Measurements from ENCODE around the gene ZNF580.

Gene ZNF580

GRCh38 chr19:55602104-55603001 is 38.4 kb upstream of the ZNF580 start:
- Mint-ChIP-seq H3K27me3 (no peaks in the 10 kb centered on the region), H3K36me3 (peaks cover 28% of the 10 kb centered on the region), H3K27ac (no peak overlapping the region), H3K4me3 (no peak overlapping the region), H3K9me3 (peaks cover 7% of the 10 kb centered on the region), H3K4me1 (peaks cover 51% of the 10 kb centered on the region)
- ATAC-seq = no peak

DNA sequence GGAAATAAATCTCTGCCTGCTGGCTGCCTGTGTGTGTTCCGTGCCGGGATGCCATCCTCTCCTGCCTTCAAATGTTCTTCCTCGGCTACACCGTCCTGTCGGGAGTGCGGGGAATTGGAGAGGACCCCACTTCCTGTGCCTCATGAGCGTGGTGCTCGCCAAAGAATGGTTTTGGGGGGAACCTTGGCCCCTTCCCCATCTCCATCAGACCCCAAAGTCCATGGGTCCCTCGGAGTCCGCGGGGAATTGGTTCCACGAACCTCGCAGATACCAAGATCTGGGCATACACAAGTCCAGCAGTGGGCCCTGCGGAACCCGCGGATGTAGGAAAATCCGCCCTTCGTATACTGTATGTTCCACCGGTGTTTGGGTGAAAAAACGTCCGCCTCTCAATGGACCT is 37.7 kb upstream of the ZNF580 start:
- no peaks in the 10 kb centered on the region for H3K27me3 Mint-ChIP-seq
- H3K9me3 Mint-ChIP-seq = peaks cover 4% of the 10 kb centered on the region
- peaks cover 27% of the 10 kb centered on the region for H3K36me3 Mint-ChIP-seq
- H3K27ac Mint-ChIP-seq = peak overlapping the region; percentile 22
- H3K4me1 Mint-ChIP-seq = peaks cover 55% of the 10 kb centered on the region
- peak overlapping the region; percentile 49 for H3K4me3 Mint-ChIP-seq
- ATAC-seq = no peak

- Mint-ChIP-seq H3K27ac (peak overlapping the region; percentile 22), H3K4me3 (peak overlapping the region; percentile 96), H3K4me1 (peaks cover 55% of the 10 kb centered on the region), H3K36me3 (peaks cover 22% of the 10 kb centered on the region), H3K9me3 (peaks cover 2% of the 10 kb centered on the region), H3K27me3 (no peaks in the 10 kb centered on the region)
- ATAC-seq = no peak
These were observed 37.1 kb upstream of the ZNF580 start for GRCh38 chr19:55603581-55604292.

- peaks cover 31% of the 10 kb centered on the region for H3K36me3 Mint-ChIP-seq
- peak overlapping the region; percentile 96 for H3K4me3 Mint-ChIP-seq
- peaks cover 58% of the 10 kb centered on the region for H3K4me1 Mint-ChIP-seq
These were observed 35.6 kb upstream of the ZNF580 start for GRCh38 chr19:55605207-55605636.

DNA sequence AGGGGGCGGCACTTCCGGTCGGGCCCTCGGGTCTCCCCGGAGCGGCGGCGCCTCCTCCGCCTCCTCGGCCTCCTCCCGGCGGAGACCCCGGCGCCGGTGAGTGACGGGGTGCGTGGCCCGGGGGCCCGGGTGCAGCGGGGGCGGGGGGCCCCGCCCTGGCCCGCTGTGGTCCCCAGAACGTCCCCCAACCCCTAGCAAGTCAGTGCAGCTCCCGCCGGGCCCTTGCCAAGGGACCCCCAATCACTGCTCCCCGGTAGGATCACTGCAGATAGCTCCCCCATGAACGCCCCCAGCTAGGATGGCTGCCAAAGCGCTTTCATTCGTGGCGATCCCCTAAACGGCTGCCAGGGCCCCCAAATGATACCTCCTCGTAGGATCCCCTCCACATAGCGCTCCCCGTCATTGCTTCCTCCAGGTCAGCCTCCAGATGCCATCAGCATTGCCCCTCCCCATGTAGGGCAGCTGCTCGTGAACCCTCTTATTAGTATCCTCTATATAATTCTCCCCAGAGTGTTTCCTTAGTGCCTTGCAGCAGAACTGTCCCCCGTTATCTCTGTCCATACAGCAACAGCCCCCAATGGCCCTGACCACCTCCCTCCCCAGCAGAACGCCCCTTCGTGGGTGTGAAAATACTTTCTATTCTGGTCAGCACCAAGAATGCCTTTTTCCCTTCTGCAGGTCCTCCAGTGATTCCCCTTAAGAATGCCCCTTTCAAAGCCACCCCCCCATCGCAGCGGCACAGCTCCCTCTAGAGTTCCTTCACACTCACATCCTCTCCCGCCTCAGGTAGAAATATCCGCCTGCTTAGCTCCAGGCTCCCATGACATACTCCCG is 34.9 kb upstream of the ZNF580 start, which contains the start of gene ZNF865:
Gene ZNF865, plus strand, starts transcription at position 11 of the 834 bp plus-strand sequence. CDS start 7,972 bp downstream, outside the sequence.
- Mint-ChIP-seq H3K36me3 (peaks cover 37% of the 10 kb centered on the region), H3K9me3 (no peaks in the 10 kb centered on the region), H3K27ac (peak within 1 kb of the TSS; percentile 87), H3K27me3 (no peaks in the 10 kb centered on the region), H3K4me3 (peak within 1 kb of the TSS; percentile 96), H3K4me1 (peaks cover 62% of the 10 kb centered on the region)
- peak; percentile 34 for ATAC-seq

More at GRCh38 chr19:55605207-55605636, 35.6 kb upstream of the ZNF580 start:
- Mint-ChIP-seq H3K27me3 (no peaks in the 10 kb centered on the region), H3K9me3 (no peaks in the 10 kb centered on the region), H3K27ac (peak overlapping the region; percentile 87)
- ATAC-seq = peak; percentile 90

DNA sequence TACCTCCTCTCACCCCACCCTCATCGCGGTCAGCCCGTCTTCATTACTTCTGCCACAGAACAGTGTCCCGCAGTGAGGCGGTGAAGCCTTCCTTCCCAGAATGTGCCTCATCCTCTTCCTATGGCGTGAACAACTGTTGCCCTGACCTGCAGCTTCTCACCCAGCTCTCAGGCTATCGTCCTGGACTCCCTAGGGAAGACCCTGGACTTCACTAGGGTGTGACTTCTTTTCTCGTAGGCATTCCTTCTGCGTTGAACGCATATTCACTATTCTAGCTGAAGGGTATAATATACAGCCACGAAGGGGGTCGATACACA is 34.4 kb upstream of the ZNF580 start:
- peak overlapping the region; percentile 96 for H3K4me3 Mint-ChIP-seq
- H3K4me1 Mint-ChIP-seq = peaks cover 63% of the 10 kb centered on the region
- ATAC-seq = no peak
- H3K9me3 Mint-ChIP-seq = no peaks in the 10 kb centered on the region
- peak overlapping the region; percentile 87 for H3K27ac Mint-ChIP-seq
- no peaks in the 10 kb centered on the region for H3K27me3 Mint-ChIP-seq
- H3K36me3 Mint-ChIP-seq = peaks cover 38% of the 10 kb centered on the region

GRCh38 chr19:55606817-55607216 is 34.0 kb upstream of the ZNF580 start:
- peak overlapping the region; percentile 87 for H3K27ac Mint-ChIP-seq
- no peak for ATAC-seq
- H3K4me1 Mint-ChIP-seq = peaks cover 66% of the 10 kb centered on the region
- peaks cover 38% of the 10 kb centered on the region for H3K36me3 Mint-ChIP-seq
- H3K27me3 Mint-ChIP-seq = no peaks in the 10 kb centered on the region
- H3K4me3 Mint-ChIP-seq = peak overlapping the region; percentile 96
- no peaks in the 10 kb centered on the region for H3K9me3 Mint-ChIP-seq

GRCh38 chr19:55609326-55609725 is 31.5 kb upstream of the ZNF580 start:
- Mint-ChIP-seq H3K4me3 (no peak overlapping the region), H3K27me3 (no peaks in the 10 kb centered on the region), H3K36me3 (peaks cover 50% of the 10 kb centered on the region), H3K9me3 (no peaks in the 10 kb centered on the region), H3K27ac (no peak overlapping the region), H3K4me1 (peaks cover 72% of the 10 kb centered on the region)
- ATAC-seq = no peak

DNA sequence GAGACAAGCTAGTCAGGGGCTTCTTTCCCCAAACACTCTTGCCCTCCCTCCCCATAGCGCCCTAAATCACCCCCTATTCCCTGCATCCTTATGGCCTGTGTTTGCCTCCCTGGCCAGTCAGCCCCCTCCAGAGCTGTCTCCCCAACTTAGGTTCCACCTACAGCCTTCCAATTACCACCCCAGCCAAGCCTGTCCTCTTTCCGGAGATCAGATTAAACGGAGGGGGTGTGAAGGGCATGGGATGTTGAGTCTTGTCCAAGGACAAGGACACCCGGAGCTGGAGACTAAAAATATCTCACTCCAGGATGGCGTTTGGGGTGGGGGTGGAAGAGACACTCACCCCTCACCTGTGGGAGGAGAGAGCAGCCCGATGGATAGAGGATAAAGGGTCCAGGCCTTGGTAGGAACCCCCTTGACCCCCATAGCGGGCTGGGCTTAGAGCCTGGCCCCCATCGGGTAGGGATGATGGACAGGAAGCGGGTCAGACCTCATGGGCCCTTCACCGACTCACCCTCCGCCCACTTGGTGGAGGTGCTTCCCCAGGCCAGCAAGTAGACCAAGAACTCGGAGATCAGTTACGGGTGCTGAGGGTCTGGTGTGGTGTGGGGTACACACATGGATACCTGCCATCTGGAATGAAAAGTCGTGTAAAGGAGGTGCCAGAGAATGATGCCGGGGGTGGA is 29.4 kb upstream of the ZNF580 start:
- peak overlapping the region; percentile 67 for H3K27ac Mint-ChIP-seq
- H3K4me3 Mint-ChIP-seq = peak overlapping the region; percentile 57
- H3K4me1 Mint-ChIP-seq = peaks cover 59% of the 10 kb centered on the region
- no peaks in the 10 kb centered on the region for H3K27me3 Mint-ChIP-seq
- H3K9me3 Mint-ChIP-seq = no peaks in the 10 kb centered on the region
- ATAC-seq = no peak
- peaks cover 54% of the 10 kb centered on the region for H3K36me3 Mint-ChIP-seq

DNA sequence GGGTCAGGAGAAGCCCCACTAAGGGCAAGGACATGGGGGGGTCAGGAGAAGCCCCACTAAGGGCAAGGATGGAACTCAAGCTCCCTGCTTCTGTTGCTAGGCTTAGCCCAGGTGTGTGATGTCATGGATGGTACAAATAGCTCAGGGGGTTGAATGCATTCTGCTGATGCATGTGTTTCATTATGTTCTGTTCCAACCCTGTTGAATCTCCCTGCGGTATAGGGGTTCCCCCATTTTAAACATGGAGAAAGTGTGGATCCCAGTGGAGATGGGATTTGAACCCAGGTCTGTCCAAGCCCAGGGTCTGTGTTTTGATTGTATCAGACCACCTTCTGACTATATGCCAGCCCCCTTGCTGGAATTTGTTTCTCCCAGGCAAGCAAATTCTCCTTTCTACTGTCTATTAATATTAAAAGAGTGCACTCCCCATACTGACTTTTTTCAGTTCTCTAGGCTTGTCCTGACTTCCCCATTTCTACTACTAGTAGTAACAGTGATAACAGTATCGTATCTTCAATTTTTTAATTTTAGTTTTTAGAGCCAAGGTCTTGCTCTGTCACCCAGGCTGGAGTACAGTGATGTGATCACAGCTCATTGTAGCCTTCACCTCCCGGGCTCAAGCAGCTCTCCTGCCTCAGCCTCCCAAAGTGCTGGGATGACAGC is 28.7 kb upstream of the ZNF580 start:
- H3K4me3 Mint-ChIP-seq = peak overlapping the region; percentile 57
- ATAC-seq = peak; percentile 52
- H3K36me3 Mint-ChIP-seq = peaks cover 55% of the 10 kb centered on the region
- H3K4me1 Mint-ChIP-seq = peaks cover 53% of the 10 kb centered on the region
- no peaks in the 10 kb centered on the region for H3K9me3 Mint-ChIP-seq
- H3K27me3 Mint-ChIP-seq = no peaks in the 10 kb centered on the region
- H3K27ac Mint-ChIP-seq = peak overlapping the region; percentile 67

DNA sequence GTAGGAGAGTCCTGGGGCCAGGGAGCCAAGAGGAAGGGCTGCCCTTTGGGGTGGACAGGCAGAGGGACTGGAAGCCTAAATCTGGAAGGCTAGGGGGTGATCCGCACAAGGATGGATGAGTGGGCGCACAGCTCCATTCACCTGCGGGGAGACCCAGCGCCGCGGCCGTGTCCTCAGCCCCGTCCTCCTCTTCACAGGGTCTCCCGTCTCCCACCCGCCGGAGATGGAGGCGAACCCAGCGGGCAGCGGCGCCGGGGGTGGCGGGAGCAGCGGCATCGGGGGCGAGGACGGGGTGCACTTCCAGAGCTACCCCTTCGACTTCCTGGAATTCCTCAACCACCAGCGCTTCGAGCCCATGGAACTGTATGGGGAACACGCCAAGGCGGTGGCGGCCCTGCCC is 27.4 kb upstream of the ZNF580 start:
- H3K4me1 Mint-ChIP-seq = peaks cover 40% of the 10 kb centered on the region

DNA sequence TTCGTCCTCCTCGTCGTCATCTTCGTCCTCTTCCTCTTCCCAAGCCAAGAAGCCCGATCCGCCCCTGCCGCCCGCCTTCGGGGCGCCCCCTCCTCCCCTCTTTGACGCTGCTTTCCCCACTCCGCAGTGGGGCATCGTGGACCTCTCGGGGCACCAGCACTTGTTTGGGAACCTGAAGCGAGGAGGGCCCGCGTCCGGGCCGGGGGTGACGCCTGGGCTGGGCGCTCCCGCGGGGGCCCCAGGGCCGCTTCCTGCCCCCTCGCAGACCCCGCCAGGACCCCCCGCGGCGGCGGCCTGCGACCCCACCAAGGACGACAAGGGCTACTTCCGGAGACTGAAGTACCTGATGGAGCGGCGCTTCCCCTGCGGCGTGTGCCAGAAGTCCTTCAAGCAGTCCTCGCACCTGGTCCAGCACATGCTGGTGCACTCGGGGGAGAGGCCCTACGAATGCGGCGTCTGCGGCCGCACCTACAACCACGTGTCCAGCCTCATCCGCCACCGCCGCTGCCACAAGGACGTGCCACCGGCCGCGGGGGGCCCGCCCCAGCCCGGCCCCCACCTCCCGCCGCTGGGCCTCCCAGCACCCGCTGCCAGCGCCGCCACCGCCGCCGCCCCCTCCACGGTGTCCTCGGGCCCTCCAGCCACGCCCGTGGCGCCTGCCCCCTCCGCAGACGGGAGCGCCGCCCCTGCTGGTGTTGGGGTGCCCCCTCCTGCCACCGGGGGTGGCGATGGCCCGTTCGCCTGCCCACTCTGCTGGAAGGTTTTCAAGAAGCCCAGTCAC is 26.7 kb upstream of the ZNF580 start:
- peak; percentile 57 for ATAC-seq
- H3K4me3 Mint-ChIP-seq = no peak overlapping the region
- no peaks in the 10 kb centered on the region for H3K27me3 Mint-ChIP-seq
- peaks cover 36% of the 10 kb centered on the region for H3K4me1 Mint-ChIP-seq
- H3K36me3 Mint-ChIP-seq = peaks cover 54% of the 10 kb centered on the region
- no peaks in the 10 kb centered on the region for H3K9me3 Mint-ChIP-seq
- no peak overlapping the region for H3K27ac Mint-ChIP-seq

More for the DNA sequence above, 27.4 kb upstream of the ZNF580 start:
- no peaks in the 10 kb centered on the region for H3K27me3 Mint-ChIP-seq
- no peaks in the 10 kb centered on the region for H3K9me3 Mint-ChIP-seq
- ATAC-seq = no peak
- H3K4me3 Mint-ChIP-seq = no peak overlapping the region
- no peak overlapping the region for H3K27ac Mint-ChIP-seq
- H3K36me3 Mint-ChIP-seq = peaks cover 54% of the 10 kb centered on the region

DNA sequence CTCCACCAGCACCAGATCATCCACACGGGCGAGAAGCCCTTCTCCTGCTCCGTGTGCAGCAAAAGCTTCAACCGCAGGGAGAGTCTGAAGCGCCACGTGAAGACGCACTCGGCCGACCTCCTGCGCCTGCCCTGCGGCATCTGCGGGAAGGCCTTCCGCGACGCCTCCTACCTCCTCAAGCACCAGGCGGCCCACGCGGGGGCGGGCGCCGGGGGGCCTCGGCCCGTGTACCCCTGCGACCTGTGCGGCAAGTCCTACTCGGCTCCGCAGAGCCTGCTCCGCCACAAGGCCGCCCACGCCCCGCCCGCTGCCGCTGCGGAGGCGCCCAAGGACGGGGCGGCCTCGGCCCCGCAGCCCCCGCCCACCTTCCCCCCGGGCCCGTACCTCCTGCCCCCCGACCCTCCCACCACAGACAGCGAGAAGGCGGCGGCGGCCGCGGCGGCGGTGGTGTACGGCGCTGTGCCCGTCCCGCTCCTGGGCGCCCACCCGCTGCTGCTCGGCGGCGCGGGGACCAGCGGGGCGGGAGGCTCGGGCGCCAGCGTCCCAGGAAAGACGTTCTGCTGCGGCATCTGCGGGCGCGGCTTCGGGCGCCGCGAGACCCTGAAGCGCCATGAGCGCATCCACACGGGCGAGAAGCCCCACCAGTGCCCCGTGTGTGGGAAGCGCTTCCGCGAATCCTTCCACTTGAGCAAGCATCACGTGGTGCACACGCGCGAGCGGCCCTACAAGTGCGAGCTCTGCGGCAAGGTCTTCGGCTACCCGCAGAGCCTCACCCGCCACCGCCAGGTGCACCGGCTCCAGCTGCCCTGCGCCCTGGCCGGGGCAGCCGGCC is 25.9 kb upstream of the ZNF580 start:
- Mint-ChIP-seq H3K4me3 (no peak overlapping the region), H3K27me3 (no peaks in the 10 kb centered on the region), H3K9me3 (no peaks in the 10 kb centered on the region), H3K27ac (no peak overlapping the region), H3K36me3 (peaks cover 46% of the 10 kb centered on the region), H3K4me1 (peaks cover 32% of the 10 kb centered on the region)
- ATAC-seq = peak; percentile 58

Data from stimulated activated memory B cell treated with anti-CD40 and anti-IgM and Interleukin-4, amounts not matched to agents 10 μg/mL and 1 μg/mL and 100 μg/mL, for 72 hours (primary cell).